T47D (cell line): ENCODE results near the gene KDM4B.
"Not testable (repeated sequence)": the region's sequence is repeated elsewhere in the genome, so short reads cannot be mapped to it uniquely, and the experiment has no call there.

ENCODE experiments used
- DNase-seq, 2 experiments: peaks; one replicate each; pipeline versions ENCODE4 v3.0.0 to v3.0.0-alpha.2; 2011 to 2012; ENCODE audit warnings: low read depth in 1 of 2, low spot score in 1 of 2
- JUND ChIP-seq: IDR thresholded peaks from 2 replicates; pipeline ENCODE4 v1.6.1; 2012; ENCODE audit warnings: low read depth
- in situ Hi-C: cut with HindIII; loops from 2 replicates; pipeline ENCODE4 v1.10.0; 2016; ENCODE audit warnings: low sequenced_read_pairs, low pct_unique_long_range_greater_than_20kb

Gene KDM4B

DNA sequence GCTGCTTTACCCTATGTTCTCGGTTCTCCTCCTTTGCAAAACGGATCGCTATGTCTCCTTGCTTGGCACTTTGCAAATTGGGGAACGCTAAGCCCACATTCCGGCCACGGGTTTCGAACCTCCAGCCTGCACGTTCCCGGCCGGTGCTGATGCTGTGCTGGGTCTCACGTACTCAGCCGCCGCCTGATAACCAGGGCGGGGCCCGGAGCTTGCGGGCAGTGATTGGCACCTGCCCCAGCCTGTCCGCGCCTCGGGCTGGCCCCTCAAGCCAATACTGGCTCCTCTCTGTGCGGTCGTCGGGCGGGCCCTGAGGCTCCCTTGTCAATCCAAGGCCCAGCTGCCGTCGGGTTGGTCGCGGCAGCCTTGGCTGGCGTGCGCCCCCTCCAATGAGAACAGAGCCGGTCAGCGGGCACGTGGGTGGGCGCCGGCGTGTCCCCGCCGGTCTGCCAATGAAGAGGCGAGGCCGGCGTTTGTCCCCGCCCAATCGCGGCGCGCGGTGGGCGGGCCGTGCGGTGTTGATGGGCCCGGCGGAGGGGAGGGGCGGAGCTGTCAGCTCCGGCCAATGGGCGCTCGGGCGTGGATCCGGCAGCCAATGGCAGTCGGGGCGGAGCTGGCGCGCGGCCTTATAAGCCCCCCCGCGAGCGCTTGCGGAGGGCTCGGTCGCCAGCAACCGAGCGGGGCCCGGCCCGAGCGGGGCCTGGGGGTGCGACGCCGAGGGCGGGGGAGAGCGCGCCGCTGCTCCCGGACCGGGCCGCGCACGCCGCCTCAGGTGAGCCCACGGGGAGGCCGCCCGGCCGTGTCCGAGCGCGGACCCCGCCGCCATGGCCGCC lies at the start of gene KDM4B:
Gene KDM4B, plus strand, starts transcription at position 652 of the 830 bp plus-strand sequence. CDS start 63,778 bp downstream, outside the sequence.
- in situ Hi-C loops, result no loop called here
- DNase-seq, result peak; percentile 94 to 98
- no peak for TF ChIP-seq JUND

GRCh38 chr19:4922530-4923275 lies 46.2 kb upstream of the KDM4B start:
- DNase-seq, result no peak
- TF ChIP-seq JUND, result no peak
- in situ Hi-C loops, result no loop called here

- in situ Hi-C loops, result no loop called here
- no peak for DNase-seq
- no peak for TF ChIP-seq JUND
These were observed 45.6 kb upstream of the KDM4B start for GRCh38 chr19:4923276-4923747.

GRCh38 chr19:4929186-4929585 lies 39.7 kb upstream of the KDM4B start:
- in situ Hi-C loops, result no loop called here
- DNase-seq, result no peak
- no peak for TF ChIP-seq JUND

DNA sequence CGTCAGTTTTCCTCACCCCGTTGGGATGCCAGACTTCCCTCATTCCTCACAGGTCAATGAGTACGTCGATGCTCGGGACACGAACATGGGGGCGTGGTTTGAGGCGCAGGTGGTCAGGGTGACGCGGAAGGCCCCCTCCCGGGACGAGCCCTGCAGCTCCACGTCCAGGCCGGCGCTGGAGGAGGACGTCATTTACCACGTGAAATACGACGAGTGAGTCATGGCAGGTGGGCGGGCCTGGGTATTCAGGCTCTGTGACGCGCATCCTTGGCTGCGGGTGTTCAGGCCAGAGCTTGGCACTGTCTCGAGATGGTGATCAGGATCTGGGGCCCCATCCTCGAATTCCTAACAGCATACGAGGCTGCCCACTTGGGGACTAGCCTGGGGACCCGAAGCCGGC lies 38.2 kb upstream of the KDM4B start:
- no peak for TF ChIP-seq JUND
- in situ Hi-C loops, result no loop called here
- DNase-seq, result no peak

DNA sequence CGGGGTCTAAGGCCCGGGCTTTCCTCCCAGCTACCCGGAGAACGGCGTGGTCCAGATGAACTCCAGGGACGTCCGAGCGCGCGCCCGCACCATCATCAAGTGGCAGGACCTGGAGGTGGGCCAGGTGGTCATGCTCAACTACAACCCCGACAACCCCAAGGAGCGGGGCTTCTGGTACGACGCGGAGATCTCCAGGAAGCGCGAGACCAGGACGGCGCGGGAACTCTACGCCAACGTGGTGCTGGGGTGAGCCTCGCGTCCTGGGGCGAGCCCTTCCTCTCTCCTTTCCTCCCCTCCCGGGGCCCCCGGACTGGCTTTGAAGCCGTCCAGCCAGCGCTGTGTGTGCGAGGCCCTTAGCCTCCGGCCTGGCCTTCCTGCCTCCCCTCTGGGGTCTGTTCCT lies 36.2 kb upstream of the KDM4B start:
- no peak for DNase-seq
- in situ Hi-C loops, result no loop called here
- no peak for TF ChIP-seq JUND

DNA sequence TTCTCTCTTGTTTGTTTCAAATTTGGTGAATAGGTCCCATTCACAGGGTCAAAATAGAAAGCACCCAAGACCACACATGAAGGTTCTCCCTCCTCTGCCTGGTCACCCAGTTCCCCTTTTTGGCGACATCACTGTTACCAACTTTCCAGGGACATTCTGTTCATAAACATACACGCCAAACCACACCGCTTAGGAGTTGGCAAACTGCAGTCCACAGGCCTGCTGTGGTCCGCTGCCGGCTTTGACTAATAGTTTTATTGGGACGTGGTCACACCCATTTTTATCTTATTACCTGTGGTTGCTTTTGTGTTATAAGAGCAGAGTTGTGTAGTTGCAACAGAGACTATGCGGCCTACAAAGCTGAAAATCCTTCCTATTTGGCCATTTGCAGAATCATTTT lies 35.4 kb upstream of the KDM4B start:
- in situ Hi-C loops, result no loop called here
- no peak for TF ChIP-seq JUND
- no peak for DNase-seq

GRCh38 chr19:4935444-4935843 lies 33.5 kb upstream of the KDM4B start:
- in situ Hi-C loops, result no loop called here
- no peak for TF ChIP-seq JUND
- no peak for DNase-seq

- TF ChIP-seq JUND, result no peak
- in situ Hi-C loops, result no loop called here
- DNase-seq, result no peak
These were observed 31.9 kb upstream of the KDM4B start for GRCh38 chr19:4937060-4937459.

DNA sequence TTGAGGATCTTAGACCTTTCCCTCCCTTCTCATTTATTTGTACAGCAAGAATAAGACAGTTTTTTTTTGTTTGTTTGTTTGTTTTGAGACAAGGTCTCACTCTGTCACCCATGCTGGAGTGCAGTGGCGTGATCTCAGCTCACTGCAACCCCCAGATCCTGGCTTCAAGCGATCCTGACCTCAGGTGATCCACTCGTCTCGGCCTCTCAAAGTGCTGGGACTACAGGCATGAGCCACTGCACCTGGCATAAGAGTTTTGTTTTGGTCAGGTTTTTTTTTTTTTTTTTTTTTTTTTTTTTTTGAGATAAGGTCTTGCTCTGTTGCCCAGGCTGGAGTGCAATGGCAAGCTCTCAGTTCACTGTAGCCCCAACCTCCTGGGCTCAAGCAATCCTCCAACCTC lies 30.5 kb upstream of the KDM4B start:
- in situ Hi-C loops, DNase-seq: not testable (repeated sequence)

- in situ Hi-C loops, result no loop called here
- TF ChIP-seq JUND, result no peak
- DNase-seq, result peak; percentile 32 to 72
These were observed 29.4 kb upstream of the KDM4B start for GRCh38 chr19:4939466-4939865.

DNA sequence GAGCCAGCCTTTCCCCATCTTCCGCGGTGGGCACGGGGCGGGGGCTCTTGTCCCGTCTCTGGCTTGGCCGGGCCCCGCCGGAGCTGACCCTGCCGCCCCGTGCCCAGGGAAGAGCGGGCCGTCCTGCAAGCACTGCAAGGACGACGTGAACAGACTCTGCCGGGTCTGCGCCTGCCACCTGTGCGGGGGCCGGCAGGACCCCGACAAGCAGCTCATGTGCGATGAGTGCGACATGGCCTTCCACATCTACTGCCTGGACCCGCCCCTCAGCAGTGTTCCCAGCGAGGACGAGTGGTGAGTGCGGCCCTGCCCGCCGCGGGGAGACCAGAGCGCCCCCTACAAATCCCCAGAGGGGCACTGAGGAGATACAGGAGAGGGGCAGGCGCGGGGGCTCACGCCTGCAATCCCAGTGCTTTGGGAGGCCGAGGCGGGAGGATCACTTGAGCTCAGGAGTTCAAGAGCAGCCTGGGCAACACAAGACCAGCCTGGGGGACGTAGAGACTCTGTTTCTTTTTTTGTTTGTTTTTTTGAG lies 27.2 kb upstream of the KDM4B start:
- in situ Hi-C loops, DNase-seq: not testable (repeated sequence)

GRCh38 chr19:4950650-4951049 lies 18.3 kb upstream of the KDM4B start:
- in situ Hi-C loops, DNase-seq: not testable (repeated sequence)
